Natural killer cell treated with Interleukin-12 subunit alpha and Interleukin-12 subunit beta and Interleukin-15 and Interleukin-18, amount 100 ng/mL, for 72 hours (primary cell): Measurements from ENCODE around the gene SF3A2. TPM values are rescaled to one million over a fixed set of nuclear protein-coding genes. Genes with fewer than 3 reads are reported as not detected.
A peak's percentile ranks its signal among the peaks of the same experiment; 100 is the strongest.

Source experiments
- ATAC-seq, 2 donors: fragments of 150-1000 bp; cut with Tn5 transposase in 1 of 2; sonication (Bioruptor Pico), chemical (Tn5 transposase) in 1 of 2; 2 replicates each; pipeline ENCODE4 v1.10.0; 2021
- DNase-seq: peaks from one replicate; pipeline ENCODE4 v3.0.0; 2022; ENCODE audit warnings: low spot score
- H3K27ac Mint-ChIP-seq, 2 donors: 1 replicate in 1 of 2; 2 replicates in 1 of 2; pipeline ENCODE4 v1.8.0; 2022; ENCODE audit warnings: mixed read lengths in 2 of 2, mild to moderate bottlenecking in 1 of 2, moderate library complexity in 1 of 2
- H3K27me3 Mint-ChIP-seq, 2 donors: 1 replicate in 1 of 2; 2 replicates in 1 of 2; pipeline ENCODE4 v1.8.0; 2022; ENCODE audit warnings: mixed read lengths in 2 of 2
- H3K36me3 Mint-ChIP-seq: one replicate; pipeline ENCODE4 v1.8.0; 2022; ENCODE audit warnings: mixed read lengths
- H3K4me1 Mint-ChIP-seq, 2 donors: 1 replicate in 1 of 2; 2 replicates in 1 of 2; pipeline ENCODE4 v1.8.0; 2022; ENCODE audit warnings: low read depth in 2 of 2, mixed read lengths in 2 of 2, mild to moderate bottlenecking in 1 of 2
- H3K4me3 Mint-ChIP-seq: one replicate; pipeline ENCODE4 v1.8.0; 2022; ENCODE audit warnings: mixed read lengths
- H3K9me3 Mint-ChIP-seq: 2 replicates; pipeline ENCODE4 v1.8.0; 2022; ENCODE audit warnings: mixed read lengths
- total RNA-seq, 2 donors: library from RNA; stranded (reverse); gene quantifications; one replicate each; pipeline ENCODE4 v1.2.3, GENCODE V29; 2022

The SF3A2 gene
- total RNA-seq, 2 donors from 2014 or later = 99.2 to 192 TPM

- Mint-ChIP-seq H3K4me3 (peak overlapping the region; percentile 67), H3K4me1 (peaks cover 21 to 29% of the 10 kb centered on the region in 2 donors), H3K27me3 (peaks cover 0 to 3% of the 10 kb centered on the region in 2 donors), H3K36me3 (no peaks in the 10 kb centered on the region), H3K27ac (no peak overlapping the region), H3K9me3 (no peaks in the 10 kb centered on the region)
- DNase-seq = no peak
- ATAC-seq = no peak
These were observed 54.6 kb downstream of the SF3A2 start for GRCh38 chr19:2291185-2291751.

- no peak for DNase-seq
- Mint-ChIP-seq H3K9me3 (no peaks in the 10 kb centered on the region), H3K36me3 (no peaks in the 10 kb centered on the region), H3K27ac (no peak overlapping the region), H3K4me3 (no peak overlapping the region), H3K4me1 (peaks cover 1 to 12% of the 10 kb centered on the region in 2 donors), H3K27me3 (no peaks in the 10 kb centered on the region)
- no peak for ATAC-seq
These were observed 58.2 kb downstream of the SF3A2 start for GRCh38 chr19:2294687-2295335.

DNA sequence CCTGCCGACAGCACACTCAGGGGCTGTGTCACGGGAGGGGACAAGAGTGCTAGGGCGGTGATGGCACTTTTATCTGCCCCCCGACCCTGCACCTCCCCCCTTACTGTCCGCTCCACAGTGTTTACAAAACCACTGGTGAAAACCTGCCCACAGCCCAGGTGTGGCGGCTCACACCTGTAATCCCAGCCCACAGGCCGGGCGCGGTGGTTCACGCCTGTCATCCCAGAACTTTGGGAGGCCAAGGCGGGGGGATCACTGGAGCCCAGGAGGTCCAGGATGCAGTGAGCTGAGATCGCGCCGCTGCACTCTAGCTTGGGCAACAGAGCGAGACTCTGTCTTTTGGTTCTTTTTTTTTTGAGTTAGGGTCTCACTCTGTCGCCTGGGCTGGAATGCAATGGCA, 59.5 kb downstream of the SF3A2 start:
- H3K27ac Mint-ChIP-seq = no peak overlapping the region
- H3K27me3 Mint-ChIP-seq = no peaks in the 10 kb centered on the region
- H3K4me3 Mint-ChIP-seq = no peak overlapping the region
- DNase-seq = no peak
- no peak for ATAC-seq
- H3K4me1 Mint-ChIP-seq = peaks cover 0 to 10% of the 10 kb centered on the region in 2 donors
- H3K36me3 Mint-ChIP-seq = no peaks in the 10 kb centered on the region
- H3K9me3 Mint-ChIP-seq = no peaks in the 10 kb centered on the region

Other genes with a start within 250 kb of the SF3A2 start
- gene BTBD2, start 221.1 kb upstream of the SF3A2 start, total RNA-seq = 10 to 100 TPM; 19.9 to 23.0 TPM
- 100 to 1,000 TPM; 303 to 308 TPM for gene MKNK2, start 185.6 kb upstream of the SF3A2 start, total RNA-seq
- 100 to 1,000 TPM; 180 to 212 TPM for gene MOB3A, start 140.5 kb upstream of the SF3A2 start, total RNA-seq
- 1 to 10 TPM; 5.7 to 5.9 TPM for gene IZUMO4, start 139.9 kb upstream of the SF3A2 start, total RNA-seq
- gene AP3D1, start 85.3 kb upstream of the SF3A2 start, total RNA-seq = 100 to 1,000 TPM; 126 to 191 TPM
- gene DOT1L, start 72.9 kb upstream of the SF3A2 start, total RNA-seq = 100 to 1,000 TPM; 108 to 190 TPM
- gene PLEKHJ1, start 495 bp upstream of the SF3A2 start, total RNA-seq = 10 to 100 TPM; 59.8 to 85.9 TPM
- 1 to 10 TPM; 2.8 to 3.5 TPM for gene AMH, start 12.5 kb downstream of the SF3A2 start, total RNA-seq
- gene JSRP1, start 19.6 kb downstream of the SF3A2 start, total RNA-seq = under 1 TPM in 1 of 2 donors, not detected in 1; 0.73 TPM
- 1 to 10 TPM; 2.4 to 8.2 TPM for gene PEAK3, start 45.4 kb downstream of the SF3A2 start, total RNA-seq
- under 1 TPM; 0.20 to 0.21 TPM for gene LINGO3, start 71.3 kb downstream of the SF3A2 start, total RNA-seq
- gene LSM7, start 91.8 kb downstream of the SF3A2 start, total RNA-seq = 100 to 1,000 TPM; 111 to 154 TPM
- 10 to 100 TPM; 41.3 to 97.6 TPM for gene SPPL2B, start 91.9 kb downstream of the SF3A2 start, total RNA-seq
- not detected for gene TMPRSS9, start 123.4 kb downstream of the SF3A2 start, total RNA-seq
- gene TIMM13, start 190.8 kb downstream of the SF3A2 start, total RNA-seq = 100 to 1,000 TPM in 1 of 2 donors, 10 to 100 TPM in 1; 80.1 to 124 TPM
- gene LMNB2, start 220.1 kb downstream of the SF3A2 start, total RNA-seq = 100 to 1,000 TPM in 1 of 2 donors, 10 to 100 TPM in 1; 74.9 to 165 TPM
- gene GADD45B, start 239.3 kb downstream of the SF3A2 start, total RNA-seq = 100 to 1,000 TPM; 233 to 784 TPM